NCI-H2196 (cell line): Measurements from ENCODE around the gene ENDOG.

Experiments
- DNase-seq: peaks from one replicate; lab custom pipeline; 2025; ENCODE audit not compliant: unreplicated experiment; lab: John Stamatoyannopoulos, UW

ENDOG gene

DNA sequence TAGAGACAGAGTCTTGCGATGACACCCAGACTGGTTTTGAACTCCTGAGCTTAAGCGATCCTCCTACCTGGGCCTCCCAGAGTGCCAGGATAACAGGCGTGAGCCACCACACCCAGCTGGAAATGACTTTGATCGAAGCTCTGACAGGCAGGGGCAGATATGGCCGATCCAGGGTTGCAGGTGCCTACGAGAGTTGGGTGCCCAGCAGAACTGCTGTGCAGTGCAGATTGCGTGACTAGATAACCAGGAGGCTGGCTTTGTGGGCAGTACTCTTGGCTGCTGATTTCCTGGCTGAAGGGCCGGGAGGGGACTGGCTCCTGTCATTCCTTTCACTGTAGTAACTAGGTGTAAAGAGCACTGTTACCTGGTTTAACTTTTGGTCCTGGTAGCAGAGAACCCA, 19.4 kb upstream of the ENDOG start:
- no peak for DNase-seq

DNA sequence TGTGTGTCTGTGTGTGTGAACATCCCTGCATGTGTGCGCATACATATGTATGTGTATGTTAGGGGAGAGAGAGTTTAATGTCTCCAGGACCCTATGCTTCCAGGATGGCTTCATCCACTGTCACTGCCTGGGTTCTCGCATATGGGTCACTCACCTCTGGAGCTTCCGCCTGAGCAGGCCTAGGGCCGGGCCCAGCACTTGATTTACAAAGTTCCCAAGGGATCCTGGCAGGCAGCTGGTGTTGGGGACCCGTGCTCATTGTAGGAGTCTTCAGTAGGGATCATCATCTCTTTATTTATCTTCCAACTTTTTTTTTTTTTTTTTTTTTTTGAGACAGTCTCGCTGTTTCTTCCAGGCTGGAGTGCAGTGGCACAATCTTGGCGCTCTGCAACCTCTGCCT, 18.2 kb upstream of the ENDOG start:
- no peak for DNase-seq

DNA sequence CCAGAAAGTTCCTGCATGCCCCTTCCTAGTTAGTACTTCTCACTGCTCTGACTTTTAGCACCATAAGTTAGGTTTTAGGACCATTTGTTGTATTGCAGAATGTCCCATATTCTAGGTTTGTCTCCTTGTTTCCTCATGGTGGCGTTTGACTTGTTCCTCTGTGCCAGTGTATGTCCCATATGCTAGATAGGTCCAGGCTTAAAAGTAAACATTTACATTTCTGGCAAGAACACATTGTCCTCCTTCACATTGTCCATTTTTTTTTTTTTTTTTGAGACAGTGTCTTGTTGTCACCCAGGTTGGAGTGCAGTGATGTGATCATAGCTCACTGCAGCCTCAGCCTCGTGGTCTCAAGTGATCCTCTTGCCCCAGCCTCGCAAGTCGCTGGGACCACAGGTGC, 15.8 kb upstream of the ENDOG start:
- DNase-seq: no peak

DNA sequence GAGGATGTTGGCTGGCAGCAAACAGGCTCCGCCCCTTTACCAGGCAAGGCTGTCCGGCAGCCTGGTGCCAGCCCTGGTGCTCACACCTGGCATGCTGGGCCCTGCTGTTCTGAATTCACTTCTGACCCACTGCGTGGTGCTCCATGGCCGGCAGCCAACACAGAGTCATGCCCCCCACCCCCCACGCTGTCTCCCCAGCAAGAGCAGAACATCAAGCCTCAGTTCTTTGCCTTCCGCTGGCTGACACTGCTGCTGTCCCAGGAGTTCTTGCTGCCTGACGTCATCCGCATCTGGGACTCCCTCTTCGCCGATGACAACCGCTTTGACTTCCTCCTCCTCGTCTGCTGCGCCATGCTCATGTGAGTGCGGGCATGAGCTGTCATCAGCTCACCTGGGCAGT, 12.6 kb upstream of the ENDOG start:
- no peak for DNase-seq

DNA sequence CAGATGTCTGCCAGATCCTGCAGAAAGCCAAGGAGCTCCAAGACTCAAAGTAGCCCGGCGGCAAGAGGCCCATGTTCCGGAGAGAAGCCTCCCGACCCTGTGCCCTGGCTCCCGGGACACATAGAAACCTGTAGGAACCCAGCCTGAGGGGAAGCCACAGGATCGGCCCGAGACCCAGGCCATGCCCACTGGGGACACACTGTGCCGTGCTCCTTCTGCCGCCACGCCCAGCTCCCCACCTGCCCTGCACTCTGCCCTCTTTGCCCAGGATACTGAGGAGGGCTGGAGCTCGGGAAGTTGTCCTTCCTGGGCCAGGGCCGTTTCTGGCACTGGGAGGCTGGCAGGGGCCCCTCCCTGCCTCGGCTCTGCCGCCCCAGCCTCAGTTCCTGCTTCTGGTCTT, 10.5 kb upstream of the ENDOG start:
- DNase-seq: no peak

DNA sequence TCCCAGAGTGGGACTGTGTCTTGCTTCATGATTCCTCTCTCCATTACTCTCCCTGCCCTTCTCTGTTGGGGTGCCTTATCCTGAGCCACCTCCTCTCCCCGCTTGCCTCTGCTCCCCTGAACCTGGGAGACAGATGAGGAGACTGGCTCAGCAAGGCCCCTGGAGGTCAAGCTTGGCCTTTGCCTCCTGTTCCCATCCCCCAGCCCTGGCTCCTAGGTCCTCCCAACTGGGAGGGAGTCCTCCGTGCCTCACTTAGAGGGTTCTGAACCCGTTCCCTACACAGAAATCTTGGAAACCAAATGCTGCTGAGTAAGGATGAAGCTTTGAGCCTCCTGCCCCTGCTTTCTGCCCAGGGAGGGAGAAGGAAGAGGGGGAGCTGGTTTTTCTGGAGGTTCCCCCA, 9.8 kb upstream of the ENDOG start:
- no peak for DNase-seq

DNA sequence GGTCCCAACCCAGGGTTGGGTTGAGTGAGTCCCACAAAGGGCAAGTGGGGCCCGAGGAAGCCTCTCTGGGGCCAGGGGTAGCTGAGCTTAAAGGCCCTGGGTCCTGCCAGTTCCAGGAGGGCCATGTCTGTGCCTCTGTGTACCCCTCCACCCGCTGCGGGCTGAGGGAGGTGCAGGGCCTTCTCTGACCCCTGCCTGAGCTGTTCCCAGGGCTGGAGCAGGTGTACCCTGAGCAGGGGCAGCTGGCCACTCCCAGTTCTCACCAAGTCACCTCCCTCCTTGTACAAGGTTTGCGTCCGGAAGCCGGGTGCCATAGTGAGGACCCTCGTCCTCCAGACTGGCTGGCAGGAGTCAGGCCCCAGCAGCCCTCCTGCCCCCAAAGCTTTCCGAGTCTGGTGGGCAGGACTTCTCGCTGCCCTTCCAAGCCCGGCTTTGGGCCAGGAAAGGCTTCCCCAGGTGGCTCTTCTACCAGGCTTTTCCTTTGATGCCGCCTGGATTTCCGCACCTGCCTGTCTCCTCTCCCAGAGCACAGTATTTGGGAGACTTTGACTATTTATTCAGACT, 9.2 kb upstream of the ENDOG start:
- DNase-seq: no peak

DNA sequence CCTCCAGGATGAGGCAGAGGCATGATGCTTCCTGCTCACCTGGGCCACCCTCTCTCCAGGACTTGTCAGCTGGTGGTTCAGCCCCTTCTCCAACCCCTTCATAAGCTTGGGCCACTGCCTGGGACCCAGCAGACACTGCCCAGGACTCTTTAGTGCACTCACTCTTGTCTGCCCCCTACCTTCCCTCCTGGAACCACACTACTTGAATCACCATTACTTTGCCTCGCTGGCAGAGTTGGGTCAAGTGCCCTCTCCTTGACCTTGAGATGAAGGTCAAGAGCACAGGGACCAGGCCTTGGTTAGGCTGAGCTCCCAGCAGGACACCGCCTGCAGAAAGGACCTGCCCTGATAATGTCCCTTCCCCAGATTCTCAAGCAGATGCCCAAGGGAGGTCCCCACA, 8.5 kb upstream of the ENDOG start:
- no peak for DNase-seq

DNA sequence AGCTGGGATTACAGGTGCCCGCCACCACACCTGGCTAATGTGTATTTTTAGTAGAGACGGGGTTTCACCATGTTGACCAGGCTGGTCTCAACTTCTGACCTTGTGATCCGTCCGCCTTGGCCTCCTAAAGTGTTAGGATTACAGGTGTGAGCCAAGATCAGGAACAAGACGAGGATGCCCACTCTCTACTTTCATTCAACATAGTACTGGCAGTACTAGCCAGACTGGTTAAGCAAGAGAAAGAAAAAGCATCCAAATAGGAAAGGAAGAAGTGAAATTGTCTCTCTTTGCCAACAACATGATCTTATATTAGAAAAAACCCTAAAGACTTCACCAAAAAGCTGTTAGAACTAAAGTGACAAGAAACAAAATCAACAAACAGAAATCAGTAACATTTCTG, 7.4 kb upstream of the ENDOG start:
- DNase-seq: no peak

DNA sequence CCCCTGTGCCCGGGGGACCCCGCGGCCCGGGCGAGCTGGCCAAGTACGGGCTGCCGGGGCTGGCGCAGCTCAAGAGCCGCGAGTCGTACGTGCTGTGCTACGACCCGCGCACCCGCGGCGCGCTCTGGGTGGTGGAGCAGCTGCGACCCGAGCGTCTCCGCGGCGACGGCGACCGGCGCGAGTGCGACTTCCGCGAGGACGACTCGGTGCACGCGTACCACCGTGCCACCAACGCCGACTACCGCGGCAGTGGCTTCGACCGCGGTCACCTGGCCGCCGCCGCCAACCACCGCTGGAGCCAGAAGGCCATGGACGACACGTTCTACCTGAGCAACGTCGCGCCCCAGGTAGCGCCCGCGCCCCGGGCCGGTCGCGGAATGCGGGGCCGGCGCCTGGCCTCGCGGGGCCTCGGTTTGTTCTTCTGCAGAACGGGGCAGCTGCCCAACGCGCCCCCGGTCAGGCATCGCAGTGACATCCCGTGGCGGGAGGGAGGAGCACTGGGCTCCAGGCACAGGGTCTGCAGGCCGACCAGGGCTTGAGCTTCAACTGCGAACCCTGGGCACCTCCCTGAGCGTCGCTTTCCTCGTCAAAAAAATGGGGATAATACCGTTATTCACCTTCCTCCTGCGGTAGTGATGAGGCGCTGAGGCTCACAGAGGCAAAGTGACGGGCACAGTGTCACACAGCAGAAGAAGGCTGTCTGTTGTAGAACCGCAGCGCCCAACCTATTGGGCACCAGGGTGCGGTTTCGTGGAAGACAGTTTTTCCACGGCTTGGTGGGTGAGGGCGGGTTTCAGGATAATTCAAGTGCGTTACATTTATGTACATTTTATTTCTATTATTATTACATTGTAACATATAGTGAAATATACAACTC, 777 bp downstream of the ENDOG start:
- DNase-seq: peak; percentile 47

DNA sequence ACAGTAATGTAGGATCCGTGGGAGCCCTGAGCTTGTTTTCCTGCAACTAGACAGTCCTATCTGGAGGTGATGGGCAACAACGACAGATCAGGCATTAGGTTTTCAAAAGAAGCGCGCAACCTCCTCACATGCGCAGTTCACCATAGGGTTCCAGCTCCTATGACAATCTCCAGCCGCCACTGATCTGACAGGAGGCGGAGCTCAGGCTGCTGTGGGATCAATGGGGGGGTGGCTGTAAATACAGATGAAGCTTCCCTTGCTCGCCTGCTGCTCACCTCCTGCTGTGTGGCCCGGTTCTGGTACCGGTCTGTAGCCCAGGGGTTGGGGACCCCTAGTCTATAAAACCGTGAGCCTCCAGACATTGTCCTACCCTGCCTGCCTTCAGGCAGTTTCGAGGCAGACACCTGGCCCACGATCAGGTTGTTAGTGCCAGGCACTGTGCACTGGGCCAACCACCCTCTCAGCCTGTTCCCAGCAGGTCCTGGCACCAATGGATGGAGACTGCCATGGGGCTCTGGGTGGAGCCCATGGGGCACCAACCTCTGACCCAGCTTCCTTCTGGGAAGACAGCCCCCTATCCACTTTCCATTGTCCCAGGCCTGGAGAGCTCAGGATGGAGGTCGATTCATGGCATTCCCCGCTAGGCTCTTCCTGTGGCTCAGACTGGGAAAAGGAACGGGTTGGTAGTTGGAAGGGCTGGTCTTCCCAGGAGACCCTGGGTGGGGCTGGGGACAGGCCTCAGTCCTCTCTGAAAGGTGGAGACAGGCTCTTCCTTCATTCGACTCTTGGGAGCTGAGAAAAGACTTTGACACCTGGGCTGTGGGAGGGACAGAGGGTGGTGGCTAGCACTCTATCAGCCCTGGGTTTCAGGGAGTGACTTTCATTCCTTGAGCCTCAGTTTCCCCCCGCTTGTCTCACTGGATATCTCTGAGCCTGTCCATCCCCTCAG, 1.7 kb downstream of the ENDOG start:
- DNase-seq: peak; percentile 65

DNA sequence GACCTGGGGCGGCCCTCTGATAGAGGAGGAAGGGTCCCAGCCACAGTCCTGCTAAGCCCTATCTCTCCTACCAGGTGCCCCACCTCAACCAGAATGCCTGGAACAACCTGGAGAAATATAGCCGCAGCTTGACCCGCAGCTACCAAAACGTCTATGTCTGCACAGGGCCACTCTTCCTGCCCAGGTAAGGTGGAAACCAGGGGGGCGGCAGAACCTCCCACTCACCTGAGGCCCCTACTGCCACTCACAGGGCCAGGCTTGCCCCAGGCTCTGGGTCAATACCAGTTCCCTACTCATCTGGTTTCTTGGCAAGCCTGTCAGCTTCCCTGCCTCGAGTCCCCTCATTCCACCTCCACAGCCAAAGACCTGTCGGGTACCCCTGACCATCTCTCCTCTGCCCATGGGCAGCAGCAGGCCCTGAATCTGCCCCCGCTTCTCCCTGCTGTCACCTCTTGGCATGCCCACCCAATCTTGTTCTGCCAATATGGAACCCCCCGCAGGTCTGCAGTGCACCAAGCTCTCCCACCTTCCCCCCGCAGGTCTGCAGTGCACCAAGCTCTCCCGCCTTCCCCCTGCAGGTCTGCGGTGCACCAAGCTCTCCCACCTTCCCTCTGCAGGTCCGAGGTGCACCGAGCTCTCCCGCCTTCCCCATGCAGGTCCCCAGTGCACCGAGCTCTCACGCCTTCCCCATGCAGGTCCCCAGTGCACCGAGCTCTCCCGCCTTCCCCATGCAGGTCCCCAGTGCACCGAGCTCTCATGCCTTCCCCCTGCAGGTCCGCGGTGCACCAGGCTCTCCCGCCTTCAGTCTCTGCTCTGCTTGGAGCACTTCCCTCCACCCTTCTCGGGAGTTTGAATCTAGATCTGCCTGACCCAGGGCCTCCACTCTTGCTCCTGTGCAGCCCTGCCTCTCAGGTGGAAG, 2.6 kb downstream of the ENDOG start:
- DNase-seq: no peak

DNA sequence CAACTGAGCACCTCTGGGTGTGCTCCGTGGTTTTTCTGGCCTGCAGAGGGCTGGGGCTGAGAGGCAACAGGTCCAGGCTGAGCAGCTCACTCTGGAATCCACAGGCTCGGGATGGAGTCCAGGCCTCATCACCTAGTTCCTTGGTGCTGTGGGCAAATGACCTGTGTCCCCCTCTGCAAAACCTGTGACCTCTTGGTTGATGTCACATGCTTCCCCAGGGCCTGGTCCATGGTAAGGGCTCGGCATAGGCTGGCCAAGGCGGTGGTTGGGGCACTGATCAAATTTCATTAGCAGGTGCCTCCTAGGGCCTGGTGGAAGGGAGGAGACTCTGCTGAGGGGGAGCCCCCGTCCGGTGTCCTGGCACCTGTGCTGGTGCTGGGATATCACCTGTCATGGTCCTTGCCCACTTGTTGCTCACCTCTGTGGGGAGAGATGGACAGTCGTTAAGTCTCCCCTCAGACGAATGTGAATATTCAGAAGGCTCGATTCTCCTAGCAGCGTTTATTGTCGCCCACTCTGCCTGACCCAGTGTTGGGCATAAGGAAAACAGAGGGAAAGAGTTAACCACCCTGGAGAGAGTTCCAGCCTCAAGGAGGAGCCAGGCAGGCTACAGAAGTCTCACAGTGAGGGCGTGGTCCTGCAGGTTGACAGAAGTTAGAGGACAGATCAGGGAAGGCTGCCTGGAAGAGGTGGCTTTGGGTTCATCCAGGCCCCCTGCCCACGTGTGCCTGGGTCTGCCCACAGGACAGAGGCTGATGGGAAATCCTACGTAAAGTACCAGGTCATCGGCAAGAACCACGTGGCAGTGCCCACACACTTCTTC, 3.5 kb downstream of the ENDOG start:
- DNase-seq: peak; percentile 30

DNA sequence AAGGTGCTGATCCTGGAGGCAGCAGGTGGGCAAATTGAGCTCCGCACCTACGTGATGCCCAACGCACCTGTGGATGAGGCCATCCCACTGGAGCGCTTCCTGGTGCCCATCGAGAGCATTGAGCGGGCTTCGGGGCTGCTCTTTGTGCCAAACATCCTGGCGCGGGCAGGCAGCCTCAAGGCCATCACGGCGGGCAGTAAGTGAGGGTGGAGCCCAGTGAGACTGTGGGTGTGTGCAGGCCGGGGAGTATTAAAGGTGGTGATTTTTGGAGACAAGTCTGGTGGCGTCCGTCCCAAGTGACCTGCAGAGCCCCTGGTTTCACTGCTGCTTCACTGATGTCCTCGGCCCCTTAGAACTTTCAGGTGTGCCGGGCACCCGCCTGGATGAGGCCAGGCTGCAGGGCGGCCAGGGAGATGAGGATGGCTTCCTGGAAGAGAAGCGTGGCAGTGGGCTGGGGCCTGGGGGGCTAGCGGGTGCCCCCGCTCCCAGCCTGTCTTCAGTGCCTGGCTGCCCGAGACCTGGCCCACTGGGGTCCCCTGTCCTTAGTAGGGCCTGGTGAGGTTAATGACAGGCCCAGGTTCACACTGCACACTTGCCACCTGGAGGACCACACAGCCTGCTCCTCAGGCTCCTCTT, 4.2 kb downstream of the ENDOG start:
- no peak for DNase-seq

DNA sequence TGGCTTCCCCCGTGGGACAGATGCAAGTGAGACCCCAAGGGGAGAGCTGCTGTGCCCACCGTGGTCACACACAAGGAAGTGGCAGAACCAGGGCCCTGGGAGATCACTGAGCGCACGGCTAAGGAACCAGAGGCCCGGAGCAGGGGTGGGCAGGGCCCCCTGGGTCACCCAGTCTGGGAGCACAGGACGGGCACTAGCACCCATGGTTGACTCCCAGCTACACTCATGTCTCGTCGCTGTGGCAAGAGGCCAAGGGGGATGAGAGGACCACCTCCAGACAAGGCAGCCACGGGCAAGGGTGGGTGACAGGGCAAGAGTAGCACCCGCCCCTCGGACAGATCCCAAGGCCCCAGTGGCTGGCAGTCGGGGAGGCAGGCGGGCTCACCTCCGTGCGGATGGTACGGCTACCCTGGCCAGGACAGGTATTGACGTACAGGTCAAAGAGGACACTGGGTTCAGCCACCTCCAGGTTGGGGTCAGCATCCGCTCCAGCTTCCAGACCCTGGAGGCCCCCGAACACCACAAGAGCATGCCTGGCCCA, 5.1 kb downstream of the ENDOG start:
- DNase-seq: no peak

DNA sequence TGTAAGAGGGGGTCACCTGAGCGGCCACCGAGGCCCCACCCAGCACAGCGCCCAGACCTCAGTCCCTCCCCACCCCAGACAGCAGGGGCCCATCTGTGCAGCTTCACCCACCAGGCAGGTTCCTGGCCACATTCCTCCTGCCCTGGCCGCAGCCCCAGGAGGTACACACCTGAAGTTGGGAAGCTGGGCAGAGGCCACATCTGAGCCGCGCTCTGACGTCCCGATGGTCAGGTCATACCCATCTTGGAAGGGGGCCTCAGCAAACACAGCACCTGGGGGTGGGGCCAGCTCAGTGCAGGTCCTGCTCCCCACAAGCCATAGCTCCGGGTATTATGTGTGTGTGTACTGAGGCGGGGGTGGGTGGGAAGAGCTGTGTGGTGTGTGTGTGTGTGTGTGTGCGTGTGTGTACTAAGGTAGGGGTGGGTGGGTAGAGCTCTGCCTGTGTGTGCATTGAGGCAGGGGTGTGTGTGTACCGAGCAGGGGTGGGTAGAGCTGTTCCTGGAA, 5.7 kb downstream of the ENDOG start:
- no peak for DNase-seq

DNA sequence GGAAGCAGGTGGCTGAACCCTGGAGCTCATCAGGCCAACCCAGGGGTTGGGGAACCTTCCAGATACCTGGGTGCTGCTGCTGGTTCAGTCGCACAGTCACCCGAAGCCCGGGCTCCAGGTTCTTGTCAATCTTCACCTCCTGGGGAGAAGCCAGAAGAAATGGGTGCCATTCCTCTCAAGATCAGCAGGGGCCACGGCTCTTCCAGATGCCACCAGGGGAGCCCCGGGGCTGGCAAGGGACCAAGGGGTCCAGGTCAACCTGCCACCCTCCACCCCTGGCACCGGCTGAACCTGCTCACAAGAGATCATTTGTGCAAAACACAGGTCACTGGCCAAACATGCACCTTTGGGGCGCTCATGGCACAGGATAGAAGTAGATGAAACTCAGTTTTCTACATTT, 6.6 kb downstream of the ENDOG start:
- no peak for DNase-seq

DNA sequence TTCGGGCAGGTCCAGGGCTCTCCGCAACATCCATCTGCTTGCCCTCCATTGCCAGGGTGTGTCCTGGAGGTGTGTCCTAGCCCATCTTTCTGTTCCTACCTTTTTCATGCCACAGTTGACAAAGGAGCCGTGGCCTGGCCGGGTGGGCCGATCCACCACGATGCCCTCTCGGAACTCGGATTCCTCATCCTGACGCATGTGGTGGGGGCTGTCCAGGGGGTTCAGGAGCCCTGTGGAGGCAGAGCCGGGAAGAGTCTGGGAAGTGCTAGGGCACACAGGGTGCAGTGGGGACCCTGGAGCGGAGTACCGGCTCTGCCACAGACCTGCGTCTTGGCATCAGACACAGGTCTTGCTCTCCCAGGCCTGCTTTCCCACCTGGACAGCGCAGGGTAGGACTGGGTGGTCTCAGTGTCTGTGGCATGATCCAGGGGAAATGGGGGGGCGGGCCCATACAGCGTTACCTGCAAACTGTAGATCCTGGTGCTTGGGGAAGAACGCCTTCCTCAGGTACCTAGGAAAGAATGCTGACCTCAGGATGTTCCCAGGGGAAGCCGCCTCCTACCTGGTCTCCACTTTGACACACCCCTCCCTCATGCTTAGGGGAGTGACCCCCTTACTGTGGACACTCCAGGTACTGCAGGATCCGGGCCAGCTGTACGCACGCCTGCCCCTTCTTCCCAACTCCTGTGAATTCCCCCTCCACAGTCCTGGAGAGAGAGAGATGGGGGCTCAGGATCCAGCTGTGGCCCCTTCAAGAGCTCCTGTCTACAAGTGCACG, 7.8 kb downstream of the ENDOG start:
- DNase-seq: no peak
